NB4 (cell line): Measurements from ENCODE around the gene ASS1.

Source experiments
- DNase-seq: peaks from one replicate; pipeline ENCODE4 v3.0.0; 2010; ENCODE audit warnings: low read depth
- H3K4me3 ChIP-seq: one replicate; pipeline ENCODE4 v1.5.1; 2011; ENCODE audit warnings: mild to moderate bottlenecking, low read depth, low read length, moderate library complexity
- CTCF ChIP-seq: IDR thresholded peaks from one replicate; pipeline ENCODE4 v1.5.1; 2012; ENCODE audit warnings: low read depth, low read length
- MAX ChIP-seq: IDR thresholded peaks from 2 replicates; pipeline ENCODE4 v1.6.1; 2011; ENCODE audit warnings: low read depth, low read length
- MYC ChIP-seq: IDR thresholded peaks from 2 replicates; pipeline ENCODE4 v1.6.1; 2011; ENCODE audit warnings: low read depth, low read length
- POLR2A ChIP-seq: IDR thresholded peaks from 2 replicates; pipeline ENCODE4 v1.6.1; 2011; ENCODE audit warnings: mild to moderate bottlenecking; ENCODE audit not compliant: insufficient read length; ENCODE audit errors: extremely low read depth

ASS1 gene

DNA sequence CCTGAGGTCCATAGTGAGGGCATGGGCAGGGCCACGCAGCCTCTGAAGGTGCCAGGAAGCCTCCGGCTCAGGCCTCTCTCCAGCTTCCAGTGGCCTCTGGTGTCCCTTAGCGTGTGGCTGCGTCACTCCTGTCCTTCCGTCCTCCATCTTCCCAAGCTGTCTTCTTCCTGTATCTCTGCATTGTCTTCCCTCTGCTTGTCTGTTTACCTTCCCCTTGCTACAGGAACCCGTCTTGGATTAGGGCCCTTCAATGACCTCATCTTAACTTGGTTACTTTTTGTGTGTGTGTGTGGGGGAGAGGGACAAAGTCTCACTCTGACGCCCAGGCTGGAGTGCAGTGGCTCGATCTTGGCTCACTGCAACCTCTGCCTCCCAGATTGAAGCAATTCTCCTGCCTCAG, 14.4 kb downstream of the ASS1 start:
- no peak for DNase-seq
- TF ChIP-seq POLR2A (no peak), CTCF (no peak), MAX (no peak), MYC (no peak)
- no peak overlapping the region for H3K4me3 ChIP-seq

DNA sequence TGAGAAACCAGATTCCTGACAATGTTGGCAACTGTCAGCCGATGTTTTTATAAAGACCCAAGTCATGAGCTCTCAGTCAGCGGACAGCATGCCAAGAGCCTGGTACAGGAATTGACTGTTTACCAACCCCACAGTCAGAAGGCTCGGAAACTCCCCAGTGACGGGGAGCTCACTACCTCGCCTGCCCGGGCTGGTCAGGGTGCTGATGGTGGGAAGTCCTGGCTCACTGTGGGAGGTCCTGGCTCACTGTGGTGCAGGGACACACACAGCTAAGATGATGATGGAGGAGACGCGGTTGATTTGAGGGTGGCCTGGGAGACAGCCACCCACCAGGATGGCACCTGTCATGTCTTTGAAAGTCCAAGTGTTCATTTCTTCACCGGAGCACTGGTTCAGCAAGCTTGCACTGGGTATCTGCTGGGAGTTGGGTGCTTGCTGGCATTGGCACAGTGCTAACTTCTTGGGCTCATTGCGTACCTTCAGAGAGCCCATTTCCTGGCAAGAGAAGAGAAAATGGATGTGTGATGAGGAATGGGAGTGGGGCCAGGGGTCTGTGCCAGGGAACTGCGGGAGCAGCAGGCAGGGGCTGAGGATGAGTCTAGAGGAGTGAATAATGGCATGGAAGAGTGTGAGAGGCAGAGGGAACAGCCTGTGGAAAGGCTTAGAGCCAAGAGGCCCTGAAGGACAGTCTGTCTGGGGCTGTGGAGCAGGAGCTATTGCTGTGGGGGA, 15.3 kb downstream of the ASS1 start:
- H3K4me3 ChIP-seq = no peak overlapping the region
- TF ChIP-seq CTCF (no peak), POLR2A (no peak), MYC (no peak), MAX (no peak)
- DNase-seq = no peak

DNA sequence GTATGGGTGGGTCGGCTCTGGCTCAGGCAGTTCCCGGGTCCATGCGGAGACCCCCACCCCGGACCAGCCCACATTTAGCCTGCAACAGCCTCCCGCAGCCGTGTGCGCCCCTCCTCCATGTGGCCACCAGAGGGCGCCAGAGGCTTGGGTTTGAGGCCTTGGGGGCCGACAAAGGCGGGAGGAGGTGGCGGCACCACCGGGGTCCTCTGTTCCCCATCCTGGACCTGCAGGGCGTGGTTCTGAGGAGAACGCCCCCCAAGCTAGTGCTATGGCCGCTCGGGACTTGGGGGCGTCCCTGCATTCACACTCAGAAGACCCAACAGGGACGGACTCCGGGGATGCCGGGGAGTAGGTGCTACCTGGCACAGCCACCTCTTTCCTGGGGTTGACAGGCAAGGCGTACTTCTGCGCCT, 16.5 kb downstream of the ASS1 start:
- TF ChIP-seq MYC (no peak), CTCF (peak; percentile 73), POLR2A (no peak), MAX (0 out of 2 replicates have a peak, but pooled peaks have one; percentile 7)
- H3K4me3 ChIP-seq = no peak overlapping the region
- peak; percentile 61 for DNase-seq

GRCh38 chr9:130461731-130462130, 17.0 kb downstream of the ASS1 start:
- no peak for TF ChIP-seq POLR2A
- TF ChIP-seq MAX = no peak
- no peak for TF ChIP-seq CTCF
- TF ChIP-seq MYC = no peak
- no peak for DNase-seq
- no peak overlapping the region for H3K4me3 ChIP-seq

GRCh38 chr9:130462685-130463540, 18.2 kb downstream of the ASS1 start:
- TF ChIP-seq MYC (no peak), CTCF (no peak)
- no peak overlapping the region for H3K4me3 ChIP-seq
- no peak for DNase-seq
